HEK293T (cell line): ENCODE data around the gene DHX29.

ENCODE experiments used
- BHLHE40 ChIP-seq: fragments of 450-650 bp; IDR thresholded peaks from 2 replicates; pipeline ENCODE4 v1.6.1; 2016; ENCODE audit warnings: mild to moderate bottlenecking, moderate library complexity, borderline replicate concordance
- CTBP1 ChIP-seq: fragments of 450-650 bp; IDR thresholded peaks from 2 replicates; pipeline ENCODE4 v1.6.1; 2016; ENCODE audit warnings: borderline replicate concordance
- ELF4 ChIP-seq: fragments of 450-650 bp; IDR thresholded peaks from 2 replicates; pipeline ENCODE4 v1.6.1; 2017; ENCODE audit warnings: antibody characterized with exemption
- FOXA1 ChIP-seq: fragments of 450-650 bp; IDR thresholded peaks from 2 replicates; pipeline ENCODE4 v1.6.1; 2016; ENCODE audit warnings: mild to moderate bottlenecking
- FOXK2 ChIP-seq: fragments of 450-650 bp; IDR thresholded peaks from 2 replicates; pipeline ENCODE4 v1.6.1; 2016; ENCODE audit warnings: mild to moderate bottlenecking
- FOXM1 ChIP-seq: fragments of 450-650 bp; IDR thresholded peaks from 2 replicates; pipeline ENCODE4 v1.6.1; 2017; ENCODE audit warnings: mild to moderate bottlenecking, borderline replicate concordance
- HDGF ChIP-seq: fragments of 450-650 bp; IDR thresholded peaks from 2 replicates; pipeline ENCODE4 v1.6.1; 2017; ENCODE audit warnings: antibody characterized with exemption, borderline replicate concordance
- NFRKB ChIP-seq: fragments of 450-650 bp; IDR thresholded peaks from 2 replicates; pipeline ENCODE4 v1.6.1; 2016; ENCODE audit warnings: mild to moderate bottlenecking, moderate library complexity
- SP1 ChIP-seq: fragments of 450-650 bp; IDR thresholded peaks from 2 replicates; pipeline ENCODE4 v1.6.1; 2017
- TARDBP ChIP-seq: fragments of 450-650 bp; IDR thresholded peaks from 2 replicates; pipeline ENCODE4 v1.6.1; 2016

- TF ChIP-seq FOXM1, result no peak
- TF ChIP-seq NFRKB, result no peak
- no peak for TF ChIP-seq ELF4
- TF ChIP-seq CTBP1, result no peak
- TF ChIP-seq FOXK2, result no peak
- TF ChIP-seq SP1, result no peak
- TF ChIP-seq HDGF, result no peak
- no peak for TF ChIP-seq TARDBP
- TF ChIP-seq FOXA1, result no peak
- TF ChIP-seq BHLHE40, result no peak
Observed at GRCh38 chr5:55338092-55338613, 30.7 kb upstream of the DHX29 start.
